Neuronal stem cell (in vitro differentiated cells): ENCODE data around the gene BCAS2.
"Not testable (repeated sequence)": the region's sequence is repeated elsewhere in the genome, so short reads cannot be mapped to it uniquely, and the experiment has no call there.

Experiments used
- DNase-seq: peaks from one replicate; pipeline ENCODE4 v3.0.0-alpha.2; 2013; ENCODE audit warnings: low spot score
- H2AFZ ChIP-seq: one replicate; pipeline ENCODE4 v1.6.1; 2013; ENCODE audit warnings: mild to moderate bottlenecking, low read length, inconsistent platforms
- H2AK5ac ChIP-seq: 2 replicates; pipeline ENCODE4 v1.6.1; 2013; ENCODE audit warnings: low read depth, mild to moderate bottlenecking, inconsistent platforms, low read length, moderate library complexity, mixed read lengths
- H2BK120ac ChIP-seq: 2 replicates; pipeline ENCODE4 v1.6.1; 2013; ENCODE audit warnings: low read depth, mild to moderate bottlenecking, inconsistent platforms, low read length, moderate library complexity, mixed read lengths
- H2BK12ac ChIP-seq: one replicate; pipeline ENCODE4 v1.6.1; 2013; ENCODE audit warnings: low read length, inconsistent platforms
- H2BK15ac ChIP-seq: 2 replicates; pipeline ENCODE4 v1.6.1; 2013; ENCODE audit warnings: mild to moderate bottlenecking, low read length, inconsistent platforms, mixed read lengths
- H2BK5ac ChIP-seq: one replicate; pipeline ENCODE4 v1.6.1; 2013; ENCODE audit warnings: inconsistent platforms, mild to moderate bottlenecking, low read length, moderate library complexity
- H3K14ac ChIP-seq: one replicate; pipeline ENCODE4 v1.6.1; 2013; ENCODE audit warnings: low read length, inconsistent platforms
- H3K18ac ChIP-seq: 2 replicates; pipeline ENCODE4 v1.6.1; 2013; ENCODE audit warnings: low read length, inconsistent platforms
- H3K23ac ChIP-seq: 2 replicates; pipeline ENCODE4 v1.6.1; 2013; ENCODE audit warnings: low read depth, mild to moderate bottlenecking, mixed read lengths, low read length, inconsistent platforms; ENCODE audit not compliant: poor library complexity
- H3K27ac ChIP-seq: replicated peaks from 3 replicates; pipeline ENCODE4 v1.5.1; 2013; ENCODE audit warnings: low read length, inconsistent platforms
- H3K27me3 ChIP-seq, 3 experiments: 2 replicates each; pipeline ENCODE4 v1.6.1; 2013; ENCODE audit warnings: low read length in 3 of 3, mild to moderate bottlenecking in 2 of 3, inconsistent platforms in 1 of 3, low read depth in 1 of 3, mixed read lengths in 1 of 3, moderate library complexity in 1 of 3; ENCODE audit not compliant: control insufficient read depth in 3 of 3, insufficient read depth in 3 of 3
- H3K36me3 ChIP-seq, 2 donors: replicated peaks in 1 of 2; 2 replicates each; pipeline ENCODE4 v1.6.1; 2013; ENCODE audit warnings: low read length in 2 of 2; ENCODE audit not compliant: control insufficient read depth in 2 of 2, insufficient read depth in 2 of 2
- H3K4ac ChIP-seq: 2 replicates; pipeline ENCODE4 v1.6.1; 2013; ENCODE audit warnings: inconsistent platforms, mild to moderate bottlenecking, low read length, moderate library complexity
- H3K4me1 ChIP-seq, 2 donors: 1 replicate in 1 of 2; 2 replicates in 1 of 2; pipeline ENCODE4 v1.6.1; 2013; ENCODE audit warnings: low read length in 2 of 2, low read depth in 1 of 2; ENCODE audit not compliant: control insufficient read depth in 2 of 2, insufficient read depth in 1 of 2
- H3K4me2 ChIP-seq: one replicate; pipeline ENCODE4 v1.6.1; 2013; ENCODE audit warnings: mild to moderate bottlenecking, low read length, inconsistent platforms; ENCODE audit not compliant: insufficient read depth, poor library complexity, severe bottlenecking
- H3K4me3 ChIP-seq, 2 donors: 2 replicates each; pipeline ENCODE4 v1.5.1; 2013; ENCODE audit warnings: low read length in 2 of 2, mild to moderate bottlenecking in 2 of 2, inconsistent platforms in 1 of 2, moderate library complexity in 1 of 2
- H3K79me1 ChIP-seq: one replicate; pipeline ENCODE4 v1.6.1; 2013; ENCODE audit warnings: low read depth, mild to moderate bottlenecking, inconsistent platforms, low read length, moderate library complexity
- H3K9ac ChIP-seq: one replicate; pipeline ENCODE4 v1.6.1; 2013; ENCODE audit warnings: mild to moderate bottlenecking, low read depth, low read length, inconsistent platforms; ENCODE audit not compliant: poor library complexity
- H3K9me3 ChIP-seq, 2 donors: replicated peaks in 1 of 2; 2 replicates each; pipeline versions ENCODE3 to v1.6.1; 2013; ENCODE audit warnings: low read length in 2 of 2, mild to moderate bottlenecking in 2 of 2, inconsistent platforms in 1 of 2, low read depth in 1 of 2, mixed read lengths in 1 of 2, moderate library complexity in 1 of 2; ENCODE audit not compliant: control insufficient read depth in 2 of 2, insufficient read depth in 1 of 2
- H4K8ac ChIP-seq: one replicate; pipeline ENCODE4 v1.6.1; 2013; ENCODE audit warnings: low read depth, mild to moderate bottlenecking, inconsistent platforms, low read length, moderate library complexity
- H4K91ac ChIP-seq: one replicate; pipeline ENCODE4 v1.6.1; 2013; ENCODE audit warnings: low read length, low read depth, mild to moderate bottlenecking, inconsistent platforms; ENCODE audit not compliant: poor library complexity
- whole genome bisulfite sequencing, 2 donors: extraction: QIAGEN DNeasy Blood & Tissue Kit; methylation state at CpG; one replicate each; pipeline ENCODE4 v1.1.7; 2013; ENCODE audit warnings: missing lambda C conversion rate in 2 of 2, mixed read lengths in 1 of 2; ENCODE audit not compliant: insufficient read length in 2 of 2, insufficient replicate concordance in 1 of 2; ENCODE audit errors: extremely low coverage in 2 of 2; 5-methylcytosine and 5-hydroxymethylcytosine counted together

The BCAS2 gene

GRCh38 chr1:114585231-114585630, 3.8 kb upstream of the BCAS2 start:
- Histone ChIP-seq H2BK120ac (no peak overlapping the region), H3K4ac (no peak overlapping the region), H2BK5ac (no peak overlapping the region), H2BK15ac (no peak overlapping the region), H3K9me3 (no peaks in the 10 kb centered on the region), H2BK12ac (no peak overlapping the region), H3K27me3 (no peaks in the 10 kb centered on the region), H4K8ac (no peak overlapping the region), H3K14ac (no peak overlapping the region), H3K27ac (no peak overlapping the region), H3K9ac (no peak overlapping the region), H3K18ac (no peak overlapping the region), H3K4me2 (no peak overlapping the region), H3K23ac (no peak overlapping the region), H2AK5ac (no peak overlapping the region), H3K4me1 (peaks cover 4% of the 10 kb centered on the region in 2 donors), H3K36me3 (peaks cover 0 to 2% of the 10 kb centered on the region in 2 donors), H3K4me3 (no peak overlapping the region), H3K79me1 (peaks cover 2% of the 10 kb centered on the region), H4K91ac (no peak overlapping the region), H2AFZ (no peak overlapping the region)
- no peak for DNase-seq
- WGBS, 2 donors: no CpG with 5 or more reads among the region's 1 CpG

GRCh38 chr1:114574365-114574764, 7.0 kb downstream of the BCAS2 start:
- Histone ChIP-seq H3K9me3 (no peaks in the 10 kb centered on the region), H3K4me1 (no peaks in the 10 kb centered on the region), H2BK120ac (no peak overlapping the region), H4K91ac (no peak overlapping the region), H2AFZ (no peak overlapping the region), H3K27me3 (no peaks in the 10 kb centered on the region), H3K79me1 (no peaks in the 10 kb centered on the region), H2AK5ac (no peak overlapping the region), H3K4me2 (no peak overlapping the region), H2BK5ac (no peak overlapping the region), H3K23ac (no peak overlapping the region), H4K8ac (no peak overlapping the region), H3K4ac (no peak overlapping the region), H2BK12ac (no peak overlapping the region), H3K4me3 (no peak overlapping the region), H3K9ac (no peak overlapping the region), H3K14ac (no peak overlapping the region), H3K18ac (no peak overlapping the region), H3K27ac (no peak overlapping the region), H2BK15ac (no peak overlapping the region), H3K36me3 (peaks cover 19 to 97% of the 10 kb centered on the region in 2 donors)
- no peak for DNase-seq
- WGBS, 2 donors: no CpG with 5 or more reads among the region's 2 CpGs

- Histone ChIP-seq H3K27ac (no peak overlapping the region), H3K4me3 (no peak overlapping the region), H2BK15ac (no peak overlapping the region), H4K91ac (no peak overlapping the region), H2AK5ac (no peak overlapping the region), H3K27me3 (no peaks in the 10 kb centered on the region), H2BK120ac (no peak overlapping the region), H3K4ac (no peak overlapping the region), H2BK5ac (no peak overlapping the region), H2BK12ac (no peak overlapping the region), H3K18ac (no peak overlapping the region), H3K36me3 (peaks cover 7 to 50% of the 10 kb centered on the region in 2 donors), H3K4me2 (no peak overlapping the region), H3K79me1 (no peaks in the 10 kb centered on the region), H3K4me1 (no peaks in the 10 kb centered on the region), H4K8ac (no peak overlapping the region), H3K9ac (no peak overlapping the region), H3K9me3 (no peaks in the 10 kb centered on the region), H3K23ac (no peak overlapping the region), H2AFZ (no peak overlapping the region), H3K14ac (no peak overlapping the region)
- DNase-seq: no peak
These were observed 17.3 kb downstream of the BCAS2 start for GRCh38 chr1:114564141-114564540.

GRCh38 chr1:114562978-114563510, 18.4 kb downstream of the BCAS2 start:
- H3K9ac ChIP-seq, H3K9me3 ChIP-seq, H2BK5ac ChIP-seq, H3K14ac ChIP-seq, H3K4me1 ChIP-seq, H2BK15ac ChIP-seq, H3K4me2 ChIP-seq, H3K27ac ChIP-seq, H4K8ac ChIP-seq, H2BK120ac ChIP-seq, H3K18ac ChIP-seq, H3K23ac ChIP-seq, H3K27me3 ChIP-seq, H4K91ac ChIP-seq, H2AK5ac ChIP-seq, H2BK12ac ChIP-seq, H3K4ac ChIP-seq, H3K4me3 ChIP-seq, H3K79me1 ChIP-seq, DNase-seq, H2AFZ ChIP-seq: not testable (repeated sequence)
- no CpG with 5 or more reads among the region's 3 CpGs for WGBS, 2 donors
- peaks cover 4 to 39% of the 10 kb centered on the region in 2 donors for H3K36me3 ChIP-seq
